Activated CD8-positive, alpha-beta memory T cell treated with anti-CD3 and anti-CD28 coated beads, Interleukin-2, amount 50 U/mL, for 1 hour (primary cell): ENCODE data around the gene RBM34.
"Not testable (repeated sequence)": the region's sequence is repeated elsewhere in the genome, so short reads cannot be mapped to it uniquely, and the experiment has no call there.

Experiments used
- DNase-seq: peaks from one replicate; pipeline ENCODE4 v3.0.0-alpha.2; 2020; ENCODE audit errors: extremely low read depth

RBM34 gene

GRCh38 chr1:235160957-235161684 is at the start of gene RBM34:
Gene RBM34 (minus strand): TSS chr1:235161250. CDS start chr1:235161226, 24 bp downstream.
- peak; percentile 73 for DNase-seq

- DNase-seq, result peak; percentile 9
Measured at GRCh38 chr1:235207209-235207565, 46.1 kb upstream of the RBM34 start.

- no peak for DNase-seq
Measured at GRCh38 chr1:235206533-235207208, 45.6 kb upstream of the RBM34 start.

GRCh38 chr1:235205687-235206086 is 44.6 kb upstream of the RBM34 start:
- no peak for DNase-seq

GRCh38 chr1:235203428-235203827 is 42.4 kb upstream of the RBM34 start:
- DNase-seq, result no peak

- not testable (repeated sequence) for DNase-seq
Measured at GRCh38 chr1:235202447-235202846, 41.4 kb upstream of the RBM34 start.

GRCh38 chr1:235199441-235199840 is 38.4 kb upstream of the RBM34 start:
- no peak for DNase-seq

GRCh38 chr1:235190431-235190830 is 29.4 kb upstream of the RBM34 start:
- DNase-seq, result no peak

GRCh38 chr1:235187316-235187715 is 26.3 kb upstream of the RBM34 start:
- no peak for DNase-seq

- DNase-seq, result no peak
Measured at GRCh38 chr1:235181561-235182245, 20.7 kb upstream of the RBM34 start.

GRCh38 chr1:235180916-235181460 is 19.9 kb upstream of the RBM34 start:
- DNase-seq, result no peak

- no peak for DNase-seq
Measured at GRCh38 chr1:235176486-235176885, 15.4 kb upstream of the RBM34 start.

GRCh38 chr1:235169986-235170385 is 8.9 kb upstream of the RBM34 start:
- DNase-seq, result no peak

GRCh38 chr1:235168375-235168774 is 7.3 kb upstream of the RBM34 start:
- DNase-seq, result no peak

- no peak for DNase-seq
Measured at GRCh38 chr1:235161685-235162327, 756 bp upstream of the RBM34 start.

- DNase-seq, result peak; percentile 12
Measured at GRCh38 chr1:235160383-235160956, 580 bp downstream of the RBM34 start.

GRCh38 chr1:235159930-235160329 is 1.1 kb downstream of the RBM34 start:
- not testable (repeated sequence) for DNase-seq

- DNase-seq, result not testable (repeated sequence)
Measured at GRCh38 chr1:235159284-235159683, 1.8 kb downstream of the RBM34 start.

- no peak for DNase-seq
Measured at GRCh38 chr1:235158680-235159079, 2.4 kb downstream of the RBM34 start.

- no peak for DNase-seq
Measured at GRCh38 chr1:235157150-235157549, 3.9 kb downstream of the RBM34 start.

GRCh38 chr1:235156740-235157139 is 4.3 kb downstream of the RBM34 start:
- no peak for DNase-seq

GRCh38 chr1:235156265-235156664 is 4.8 kb downstream of the RBM34 start:
- DNase-seq, result no peak
